Fibroblast of pulmonary artery (primary cell): ENCODE measurements around the gene SIN3B.
A peak's percentile ranks its signal among the peaks of the same experiment; 100 is the strongest.

Experiments used
- DNase-seq: peaks from one replicate; pipeline ENCODE4 v3.0.0-alpha.2; 2010; ENCODE audit warnings: low read depth
- H3K4me3 ChIP-seq: replicated peaks from 2 replicates; pipeline ENCODE4 v1.5.1; 2011; ENCODE audit warnings: low read depth, mild to moderate bottlenecking, control low read depth, low read length, moderate library complexity
- CTCF ChIP-seq: IDR thresholded peaks from 2 replicates; pipeline ENCODE4 v1.5.1; 2011; ENCODE audit warnings: mild to moderate bottlenecking, control low read depth, low read length, inconsistent platforms; ENCODE audit errors: missing control alignments

SIN3B gene

GRCh38 chr19:16897856-16898161 lies 68.6 kb downstream of the SIN3B start:
- H3K4me3 ChIP-seq = peak overlapping the region; percentile 52
- no peak for TF ChIP-seq CTCF
- DNase-seq = no peak

- no peak for TF ChIP-seq CTCF
- DNase-seq = no peak
- no peak overlapping the region for H3K4me3 ChIP-seq
Measured at GRCh38 chr19:16898361-16899015, 69.3 kb downstream of the SIN3B start.

GRCh38 chr19:16899566-16900075 lies 70.4 kb downstream of the SIN3B start:
- DNase-seq = peak; percentile 45
- no peak overlapping the region for H3K4me3 ChIP-seq
- TF ChIP-seq CTCF = peak; percentile 56

- TF ChIP-seq CTCF = no peak
- H3K4me3 ChIP-seq = no peak overlapping the region
- DNase-seq = no peak
Measured at GRCh38 chr19:16901491-16902175, 72.4 kb downstream of the SIN3B start.

GRCh38 chr19:16902545-16902944 lies 73.3 kb downstream of the SIN3B start:
- no peak for TF ChIP-seq CTCF
- no peak overlapping the region for H3K4me3 ChIP-seq
- no peak for DNase-seq

- TF ChIP-seq CTCF = no peak
- no peak overlapping the region for H3K4me3 ChIP-seq
- DNase-seq = no peak
Measured at GRCh38 chr19:16903347-16903746, 74.1 kb downstream of the SIN3B start.

- H3K4me3 ChIP-seq = no peak overlapping the region
- no peak for TF ChIP-seq CTCF
- no peak for DNase-seq
Measured at GRCh38 chr19:16904599-16904998, 75.4 kb downstream of the SIN3B start.
